GM10266 (cell line): ENCODE results near the gene RAB6D.
"Not testable (repeated sequence)": the region's sequence is repeated elsewhere in the genome, so short reads cannot be mapped to it uniquely, and the experiment has no call there.

ENCODE experiments used
- DNase-seq: peaks from one replicate; pipeline ENCODE4 v3.0.0; 2012; ENCODE audit errors: extremely low spot score
- TF ChIP-seq, protein P1 (sequence below): IDR thresholded peaks from 2 replicates; pipeline ENCODE4 v1.5.1; 2012; ENCODE audit warnings: mild to moderate bottlenecking, low read depth; ENCODE audit not compliant: control insufficient read depth, insufficient read depth; ENCODE audit errors: missing control alignments

The RAB6D gene

GRCh38 chr2:131322209-131322608 is 41.8 kb downstream of the RAB6D start:
- TF ChIP-seq, protein P1, sequence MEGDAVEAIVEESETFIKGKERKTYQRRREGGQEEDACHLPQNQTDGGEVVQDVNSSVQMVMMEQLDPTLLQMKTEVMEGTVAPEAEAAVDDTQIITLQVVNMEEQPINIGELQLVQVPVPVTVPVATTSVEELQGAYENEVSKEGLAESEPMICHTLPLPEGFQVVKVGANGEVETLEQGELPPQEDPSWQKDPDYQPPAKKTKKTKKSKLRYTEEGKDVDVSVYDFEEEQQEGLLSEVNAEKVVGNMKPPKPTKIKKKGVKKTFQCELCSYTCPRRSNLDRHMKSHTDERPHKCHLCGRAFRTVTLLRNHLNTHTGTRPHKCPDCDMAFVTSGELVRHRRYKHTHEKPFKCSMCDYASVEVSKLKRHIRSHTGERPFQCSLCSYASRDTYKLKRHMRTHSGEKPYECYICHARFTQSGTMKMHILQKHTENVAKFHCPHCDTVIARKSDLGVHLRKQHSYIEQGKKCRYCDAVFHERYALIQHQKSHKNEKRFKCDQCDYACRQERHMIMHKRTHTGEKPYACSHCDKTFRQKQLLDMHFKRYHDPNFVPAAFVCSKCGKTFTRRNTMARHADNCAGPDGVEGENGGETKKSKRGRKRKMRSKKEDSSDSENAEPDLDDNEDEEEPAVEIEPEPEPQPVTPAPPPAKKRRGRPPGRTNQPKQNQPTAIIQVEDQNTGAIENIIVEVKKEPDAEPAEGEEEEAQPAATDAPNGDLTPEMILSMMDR, result no peak
- DNase-seq, result no peak

DNA sequence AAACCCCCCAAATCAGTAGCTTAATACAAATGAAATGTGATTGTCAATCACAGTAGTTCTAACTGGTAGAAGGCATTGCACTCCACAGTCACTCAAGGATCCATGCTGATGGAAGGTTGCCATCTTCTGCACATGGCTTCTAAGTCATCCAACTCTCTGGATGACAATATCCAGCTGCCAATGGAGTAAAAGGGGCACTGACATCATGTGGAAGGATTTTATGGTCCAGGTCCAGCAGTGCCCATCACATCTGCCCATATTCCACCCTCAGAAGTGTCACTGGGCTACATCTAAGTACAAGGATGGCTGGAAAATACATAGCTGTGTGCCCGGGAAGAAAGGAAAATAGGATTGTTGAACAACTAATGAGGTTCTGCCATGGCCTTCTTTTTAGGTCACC is 42.6 kb downstream of the RAB6D start:
- DNase-seq, result not testable (repeated sequence)

GRCh38 chr2:131311001-131311400 is 53.0 kb downstream of the RAB6D start:
- DNase-seq, result not testable (repeated sequence)
